GM23338 (cell line): ENCODE results near the gene PEPD.

Experiments
- EZH2 ChIP-seq: fragments of 200-600 bp; sonication (generic); IDR thresholded peaks from one replicate; pipeline ENCODE4 v1.8.0; 2017; ENCODE audit warnings: antibody characterized with exemption, mild to moderate bottlenecking, low read depth; ENCODE audit not compliant: unreplicated experiment
- EZH2phosphoT487 ChIP-seq: fragments of 200-600 bp; sonication (generic); IDR thresholded peaks from one replicate; pipeline ENCODE4 v1.8.1; 2018; ENCODE audit warnings: antibody characterized with exemption; ENCODE audit not compliant: unreplicated experiment
- POLR2AphosphoS5 ChIP-seq: IDR thresholded peaks from 2 replicates; pipeline ENCODE4 v1.6.1; 2016; ENCODE audit warnings: antibody characterized with exemption, low read depth
- TF ChIP-seq, protein P1 (sequence below), 2 experiments: fragments of 200-600 bp in 1 of 2; sonication (generic) in 1 of 2; conservative IDR thresholded peaks; 2 replicates each; pipeline versions ENCODE4 v1.5.1 to v1.6.1; 2016 to 2017; ENCODE audit warnings: antibody characterized with exemption in 2 of 2, low read depth in 2 of 2, mild to moderate bottlenecking in 2 of 2, moderate library complexity in 1 of 2
- TF ChIP-seq, protein P2 (sequence below): IDR thresholded peaks from one replicate; pipeline ENCODE4 v1.6.1; 2018; ENCODE audit warnings: antibody characterized with exemption; ENCODE audit not compliant: unreplicated experiment

DNA sequence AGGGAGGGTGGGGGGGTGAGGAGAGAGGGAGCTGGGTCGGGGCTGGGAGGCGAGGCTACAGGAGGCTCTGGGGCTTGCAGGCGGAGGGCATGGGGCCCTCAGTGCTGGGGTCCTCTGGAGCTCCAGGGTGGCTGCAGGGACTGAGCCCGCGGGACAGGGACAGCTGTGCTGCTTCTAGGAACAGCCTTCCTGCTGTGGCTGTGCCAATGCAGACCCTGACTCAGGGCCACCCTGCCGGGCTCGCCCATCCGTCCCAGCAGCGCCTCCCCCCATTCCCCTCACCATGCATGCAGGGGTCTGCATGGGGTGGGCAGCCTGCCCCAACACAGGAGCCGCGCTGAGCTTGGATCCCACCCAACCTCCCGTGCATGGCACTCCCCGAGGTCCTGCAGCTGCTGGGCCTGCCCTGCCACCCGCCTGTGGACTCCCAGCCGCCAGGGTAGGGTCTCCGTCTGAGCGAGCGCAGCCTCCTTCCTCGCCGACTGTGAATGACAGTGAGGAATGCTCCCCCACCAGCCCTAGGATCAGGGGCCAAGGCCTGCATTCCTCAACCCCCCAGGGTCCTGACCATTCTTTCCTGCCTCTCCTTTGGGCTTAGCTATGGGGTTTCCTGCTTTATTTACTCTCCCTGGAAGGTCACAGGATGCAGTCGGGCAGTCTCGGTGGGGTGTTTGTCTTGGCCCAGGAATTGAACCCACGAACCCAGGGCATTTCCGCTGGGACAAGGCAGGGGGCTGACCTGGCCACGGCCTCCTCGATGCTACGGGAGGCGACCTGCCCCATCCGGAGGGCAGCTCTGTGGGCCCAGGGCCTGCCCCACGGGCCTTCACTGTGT lies 124.7 kb downstream of the PEPD start:
- no peak for TF ChIP-seq POLR2AphosphoS5
- TF ChIP-seq, protein P1, sequence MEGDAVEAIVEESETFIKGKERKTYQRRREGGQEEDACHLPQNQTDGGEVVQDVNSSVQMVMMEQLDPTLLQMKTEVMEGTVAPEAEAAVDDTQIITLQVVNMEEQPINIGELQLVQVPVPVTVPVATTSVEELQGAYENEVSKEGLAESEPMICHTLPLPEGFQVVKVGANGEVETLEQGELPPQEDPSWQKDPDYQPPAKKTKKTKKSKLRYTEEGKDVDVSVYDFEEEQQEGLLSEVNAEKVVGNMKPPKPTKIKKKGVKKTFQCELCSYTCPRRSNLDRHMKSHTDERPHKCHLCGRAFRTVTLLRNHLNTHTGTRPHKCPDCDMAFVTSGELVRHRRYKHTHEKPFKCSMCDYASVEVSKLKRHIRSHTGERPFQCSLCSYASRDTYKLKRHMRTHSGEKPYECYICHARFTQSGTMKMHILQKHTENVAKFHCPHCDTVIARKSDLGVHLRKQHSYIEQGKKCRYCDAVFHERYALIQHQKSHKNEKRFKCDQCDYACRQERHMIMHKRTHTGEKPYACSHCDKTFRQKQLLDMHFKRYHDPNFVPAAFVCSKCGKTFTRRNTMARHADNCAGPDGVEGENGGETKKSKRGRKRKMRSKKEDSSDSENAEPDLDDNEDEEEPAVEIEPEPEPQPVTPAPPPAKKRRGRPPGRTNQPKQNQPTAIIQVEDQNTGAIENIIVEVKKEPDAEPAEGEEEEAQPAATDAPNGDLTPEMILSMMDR (conservative IDR thresholded peaks at IDR 0.05; ENCODE audit: low read depth in 2 of 2): no peak
- TF ChIP-seq, protein P2, sequence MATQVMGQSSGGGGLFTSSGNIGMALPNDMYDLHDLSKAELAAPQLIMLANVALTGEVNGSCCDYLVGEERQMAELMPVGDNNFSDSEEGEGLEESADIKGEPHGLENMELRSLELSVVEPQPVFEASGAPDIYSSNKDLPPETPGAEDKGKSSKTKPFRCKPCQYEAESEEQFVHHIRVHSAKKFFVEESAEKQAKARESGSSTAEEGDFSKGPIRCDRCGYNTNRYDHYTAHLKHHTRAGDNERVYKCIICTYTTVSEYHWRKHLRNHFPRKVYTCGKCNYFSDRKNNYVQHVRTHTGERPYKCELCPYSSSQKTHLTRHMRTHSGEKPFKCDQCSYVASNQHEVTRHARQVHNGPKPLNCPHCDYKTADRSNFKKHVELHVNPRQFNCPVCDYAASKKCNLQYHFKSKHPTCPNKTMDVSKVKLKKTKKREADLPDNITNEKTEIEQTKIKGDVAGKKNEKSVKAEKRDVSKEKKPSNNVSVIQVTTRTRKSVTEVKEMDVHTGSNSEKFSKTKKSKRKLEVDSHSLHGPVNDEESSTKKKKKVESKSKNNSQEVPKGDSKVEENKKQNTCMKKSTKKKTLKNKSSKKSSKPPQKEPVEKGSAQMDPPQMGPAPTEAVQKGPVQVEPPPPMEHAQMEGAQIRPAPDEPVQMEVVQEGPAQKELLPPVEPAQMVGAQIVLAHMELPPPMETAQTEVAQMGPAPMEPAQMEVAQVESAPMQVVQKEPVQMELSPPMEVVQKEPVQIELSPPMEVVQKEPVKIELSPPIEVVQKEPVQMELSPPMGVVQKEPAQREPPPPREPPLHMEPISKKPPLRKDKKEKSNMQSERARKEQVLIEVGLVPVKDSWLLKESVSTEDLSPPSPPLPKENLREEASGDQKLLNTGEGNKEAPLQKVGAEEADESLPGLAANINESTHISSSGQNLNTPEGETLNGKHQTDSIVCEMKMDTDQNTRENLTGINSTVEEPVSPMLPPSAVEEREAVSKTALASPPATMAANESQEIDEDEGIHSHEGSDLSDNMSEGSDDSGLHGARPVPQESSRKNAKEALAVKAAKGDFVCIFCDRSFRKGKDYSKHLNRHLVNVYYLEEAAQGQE: no peak
- TF ChIP-seq EZH2: no peak
- no peak for TF ChIP-seq EZH2phosphoT487
